Hippocampal formation (tissue), 2 donors: ENCODE results near the gene CENPN.

ENCODE experiments used
- DNase-seq, 2 donors: peaks; one replicate each; lab custom pipeline; 2025; lab: John Stamatoyannopoulos, UW

Gene CENPN, protein sequence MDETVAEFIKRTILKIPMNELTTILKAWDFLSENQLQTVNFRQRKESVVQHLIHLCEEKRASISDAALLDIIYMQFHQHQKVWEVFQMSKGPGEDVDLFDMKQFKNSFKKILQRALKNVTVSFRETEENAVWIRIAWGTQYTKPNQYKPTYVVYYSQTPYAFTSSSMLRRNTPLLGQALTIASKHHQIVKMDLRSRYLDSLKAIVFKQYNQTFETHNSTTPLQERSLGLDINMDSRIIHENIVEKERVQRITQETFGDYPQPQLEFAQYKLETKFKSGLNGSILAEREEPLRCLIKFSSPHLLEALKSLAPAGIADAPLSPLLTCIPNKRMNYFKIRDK

GRCh38 chr16:81006813-81007695, at the start of gene CENPN, which contains the start of gene CMC2:
Gene CENPN (plus strand): TSS chr16:81007214. CDS start chr16:81011940, 4,726 bp downstream.
Gene CMC2 (minus strand): TSS chr16:81006885. CDS start chr16:80997394, 9,491 bp downstream.
- peak; percentile 96 to 98 for DNase-seq

DNA sequence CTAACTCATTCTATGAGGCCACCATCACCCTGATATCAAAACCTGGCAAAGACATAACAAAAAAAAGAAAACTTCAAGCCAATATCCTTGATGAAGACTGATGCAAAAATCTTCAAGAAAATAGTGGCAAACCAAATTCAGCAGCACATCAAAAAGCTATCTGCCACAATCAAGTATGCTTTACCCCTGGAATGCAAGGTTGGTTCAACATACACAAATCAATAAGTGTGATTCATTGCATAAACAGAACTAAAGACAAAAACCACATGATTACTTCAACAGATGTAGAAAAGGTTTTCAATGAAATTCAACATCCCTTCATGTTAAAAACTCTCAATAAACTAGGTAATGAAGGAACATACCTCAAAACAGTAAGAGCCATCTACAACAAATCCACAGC, 48.7 kb upstream of the CENPN start:
- DNase-seq = no peak

- no peak for DNase-seq
Observed at GRCh38 chr16:80962879-80963278, 44.1 kb upstream of the CENPN start.

DNA sequence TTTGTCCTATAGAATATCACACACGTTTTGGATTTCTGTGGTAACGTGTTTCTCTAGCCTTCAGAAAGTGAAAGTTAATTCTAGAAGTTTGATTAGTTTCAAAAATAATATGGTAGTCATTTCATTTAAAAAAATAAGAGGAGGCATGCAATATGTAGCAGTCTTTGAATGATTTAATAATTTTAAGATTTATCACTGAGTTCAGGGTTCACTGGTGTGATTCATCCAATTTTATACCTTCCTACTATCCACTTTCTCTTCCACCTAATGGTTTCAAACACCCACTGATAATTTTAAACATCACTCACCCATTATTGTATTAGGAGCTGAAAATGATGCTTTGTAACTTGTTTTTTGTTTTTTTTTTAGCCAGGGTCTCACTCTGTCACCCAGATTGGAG, 42.7 kb upstream of the CENPN start:
- DNase-seq = no peak

- DNase-seq = no peak
Observed at GRCh38 chr16:80966617-80967016, 40.4 kb upstream of the CENPN start.

DNA sequence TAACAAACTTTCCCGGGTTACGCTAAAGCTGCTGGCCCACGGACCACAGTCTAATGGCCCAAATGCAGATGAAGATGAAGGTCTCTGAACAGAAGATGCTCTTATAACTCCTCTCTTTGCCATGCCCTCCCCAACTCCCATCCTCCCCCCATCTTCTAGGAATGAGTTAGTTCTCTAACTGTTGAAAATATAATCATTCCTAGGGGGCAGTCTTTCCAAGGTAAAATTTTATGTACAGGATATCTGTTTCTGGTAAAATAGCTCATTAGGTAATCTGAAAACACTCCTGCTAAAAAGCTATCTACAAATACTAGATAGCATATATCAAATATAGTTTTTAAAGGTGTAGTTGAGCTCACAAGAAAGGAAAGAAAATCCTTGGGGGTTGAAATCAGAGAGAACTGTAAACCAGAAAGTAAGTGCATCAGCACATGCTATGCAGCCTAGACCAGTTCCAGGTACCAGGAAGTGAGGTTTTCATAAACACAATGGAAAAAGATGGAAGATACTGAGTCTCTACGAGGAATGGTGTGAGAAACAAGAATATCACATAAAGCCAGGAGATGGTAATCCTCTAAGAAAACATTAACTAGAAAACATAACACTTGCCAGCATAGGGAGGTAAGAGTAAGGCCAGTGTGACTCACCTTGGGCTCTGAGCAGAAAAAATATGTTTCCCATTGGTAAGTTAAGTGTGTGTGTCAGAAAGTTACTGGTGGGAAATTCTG, 38.5 kb upstream of the CENPN start:
- DNase-seq = no peak

DNA sequence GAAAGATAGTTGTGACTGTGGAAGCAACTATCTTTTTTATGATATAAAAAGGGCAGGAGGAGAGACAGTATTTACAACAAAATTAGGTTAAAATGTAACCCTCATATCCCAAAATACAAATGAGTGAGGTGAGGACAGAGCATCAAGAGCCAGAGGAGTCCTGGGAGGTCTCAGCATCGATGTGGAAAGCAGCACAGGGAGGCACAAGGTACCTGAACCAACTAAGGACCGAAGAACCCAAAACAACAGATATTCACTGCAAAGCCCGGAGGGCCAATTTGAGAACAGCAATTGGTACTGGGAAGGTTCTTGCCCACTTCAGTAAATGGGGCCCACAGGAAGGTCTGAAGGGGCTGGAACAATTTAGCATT, 37.9 kb upstream of the CENPN start:
- DNase-seq = no peak

DNA sequence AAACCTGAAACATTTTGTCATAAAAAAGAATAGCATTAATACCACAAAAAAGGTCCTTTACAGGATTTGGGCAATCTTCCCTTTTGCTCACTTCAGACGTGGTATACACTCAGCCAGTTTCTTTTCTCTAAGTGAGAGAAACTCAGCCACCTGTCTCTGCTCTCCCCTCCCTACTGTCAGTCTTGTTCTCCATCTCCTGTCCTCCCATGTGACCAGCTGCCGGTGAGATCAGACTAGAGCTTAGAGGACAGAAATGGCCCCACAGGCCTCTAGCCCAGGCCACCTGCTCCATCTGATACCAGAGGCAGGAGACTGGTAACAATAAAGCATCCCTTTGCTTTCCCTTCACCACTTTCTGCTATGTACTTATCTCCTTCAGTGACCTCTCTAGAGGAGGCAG, 35.2 kb upstream of the CENPN start:
- DNase-seq = no peak

GRCh38 chr16:80972611-80973010, 34.4 kb upstream of the CENPN start:
- no peak for DNase-seq

GRCh38 chr16:80973991-80974390, 33.0 kb upstream of the CENPN start:
- DNase-seq = no peak

GRCh38 chr16:80974649-80975376, 32.2 kb upstream of the CENPN start:
- DNase-seq = no peak

DNA sequence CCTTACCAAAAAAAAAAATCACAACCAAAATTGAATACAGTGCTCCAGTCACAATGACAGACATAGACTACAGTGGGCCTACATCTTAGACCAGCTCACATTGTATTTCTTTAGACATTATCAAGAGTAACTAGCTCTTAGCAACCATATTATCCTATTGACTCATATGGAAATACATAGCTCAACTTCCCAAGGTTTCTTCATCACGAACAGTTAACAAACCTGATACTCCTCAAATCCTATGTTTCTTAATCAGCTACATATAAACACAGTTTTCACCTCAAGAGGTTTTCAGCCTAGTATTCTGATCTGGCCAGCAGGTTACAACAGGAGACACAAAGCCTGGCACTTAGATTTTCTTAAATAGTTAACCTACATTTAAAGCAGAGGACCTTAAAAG, 30.1 kb upstream of the CENPN start:
- DNase-seq = no peak

- DNase-seq = peak in 1 of 2 donors; percentile 17
Observed at GRCh38 chr16:80981103-80981502, 25.9 kb upstream of the CENPN start.

DNA sequence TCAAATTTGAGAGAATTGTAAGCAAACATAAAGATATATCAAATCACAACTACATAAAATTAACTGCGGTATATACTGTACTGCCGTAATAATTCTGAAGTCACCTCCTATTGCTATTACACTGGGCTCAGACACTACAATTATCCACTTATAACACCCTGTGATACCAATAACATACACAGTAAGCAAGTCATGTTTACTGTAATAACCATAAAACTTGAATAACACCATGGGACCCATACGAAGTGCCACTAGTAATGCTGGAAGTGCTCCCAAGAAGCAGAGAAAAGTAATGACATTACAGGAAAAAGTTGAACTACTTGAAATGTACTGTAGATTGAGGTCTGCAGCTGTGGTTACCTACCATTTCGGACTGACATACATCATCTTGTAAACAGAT, 24.4 kb upstream of the CENPN start:
- DNase-seq = no peak

DNA sequence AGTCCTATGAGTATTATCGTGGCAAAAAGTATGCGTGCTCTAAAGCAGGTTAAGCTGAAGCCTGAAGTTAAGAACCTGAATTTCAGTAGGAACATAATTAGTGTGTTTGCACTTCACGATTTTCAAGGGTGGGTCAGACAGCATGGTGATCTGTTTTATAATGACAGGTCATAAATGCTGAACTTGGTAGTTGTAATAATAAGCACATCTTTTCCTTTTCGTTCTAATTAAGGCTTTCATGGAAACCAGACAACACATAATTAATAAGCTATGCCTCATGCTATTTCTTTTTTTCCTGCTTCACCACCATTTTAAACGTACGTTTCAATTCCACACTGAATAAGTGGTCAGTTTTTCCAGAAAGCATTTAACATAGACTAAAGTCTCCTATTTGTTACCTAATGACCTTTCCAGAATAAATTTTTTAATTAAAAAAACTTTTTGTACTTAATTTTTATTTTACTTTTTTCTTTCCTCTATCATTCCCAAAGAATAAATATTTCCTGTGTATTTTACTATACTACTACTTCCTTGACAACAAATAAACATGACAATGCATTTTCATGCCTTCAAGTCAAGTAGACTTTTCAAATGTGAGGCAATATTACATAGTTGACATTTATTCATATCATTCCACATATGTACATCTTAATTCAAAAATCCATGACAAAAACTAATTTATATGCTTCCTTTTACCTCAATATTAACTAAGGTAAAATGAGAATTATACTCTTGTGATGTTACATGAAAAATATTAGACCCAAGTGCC, 22.7 kb upstream of the CENPN start:
- DNase-seq = no peak

GRCh38 chr16:80985611-80986010, 21.4 kb upstream of the CENPN start:
- no peak for DNase-seq

GRCh38 chr16:80986557-80986956, 20.5 kb upstream of the CENPN start:
- DNase-seq = no peak

- DNase-seq = no peak
Observed at GRCh38 chr16:80988756-80989155, 18.3 kb upstream of the CENPN start.

DNA sequence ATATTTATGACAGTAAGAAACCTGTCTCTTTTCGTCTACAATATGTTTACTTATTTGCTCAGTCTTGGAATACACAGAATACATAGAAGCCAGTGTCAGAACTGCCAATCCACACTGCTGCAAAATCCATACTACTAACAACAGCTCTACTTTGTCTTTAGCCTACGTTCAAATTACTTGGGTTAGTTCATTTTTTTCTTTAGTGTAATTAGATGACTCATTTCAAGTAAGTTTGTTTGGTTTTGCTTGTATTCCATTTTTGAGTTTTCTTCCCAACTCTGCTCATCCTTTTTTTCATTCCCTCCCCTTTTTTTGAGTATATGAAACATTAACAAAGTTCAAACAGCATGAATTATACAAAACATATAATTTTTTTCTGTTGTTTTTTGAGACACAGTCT, 17.2 kb upstream of the CENPN start:
- DNase-seq = no peak

DNA sequence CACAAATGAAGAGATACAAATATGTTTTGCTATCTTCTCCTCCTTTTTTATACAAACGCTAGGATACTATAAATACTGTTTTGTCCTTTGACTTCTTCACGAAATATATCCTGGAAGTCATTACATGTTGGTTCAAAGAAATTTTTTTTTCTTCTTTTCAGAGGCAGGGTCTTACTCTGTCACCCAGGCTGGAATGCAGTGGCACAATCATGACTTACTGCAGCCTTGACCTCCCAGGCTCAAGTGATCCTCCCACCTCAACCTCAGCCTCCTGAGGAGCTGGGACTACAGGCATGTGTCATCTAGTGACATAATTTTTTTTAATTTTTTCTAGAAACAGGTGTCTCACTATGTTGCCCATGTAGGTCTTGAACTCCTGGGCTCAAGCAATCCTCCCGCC, 16.4 kb upstream of the CENPN start:
- no peak for DNase-seq

- DNase-seq = no peak
Observed at GRCh38 chr16:80990978-80991377, 16.0 kb upstream of the CENPN start.
